Thoracic aorta (tissue), 2 donors: ENCODE measurements around the gene CAMK1D. TPM values are rescaled to one million over a fixed set of nuclear protein-coding genes. Genes with fewer than 3 reads are reported as not detected.

Source experiments
- ATAC-seq: fragments of 150-250 bp; one replicate; pipeline ENCODE4 v1.8.0; 2017; ENCODE audit warnings: low read depth; ENCODE audit not compliant: insufficient number of reproducible peaks, low FRiP score
- DNase-seq: peaks from one replicate; pipeline ENCODE4 v3.0.0-alpha.2; 2020; ENCODE audit warnings: low spot score
- H3K27ac ChIP-seq, 2 donors: fragments of 200-600 bp; sonication (generic); 1 replicate in 1 of 2; 2 replicates in 1 of 2; pipeline ENCODE4 v1.5.1; 2016; ENCODE audit warnings: mild to moderate bottlenecking in 2 of 2, moderate library complexity in 2 of 2
- H3K27me3 ChIP-seq: fragments of 200-600 bp; sonication (generic); replicated peaks from 2 replicates; pipeline ENCODE4 v1.6.0; 2016; ENCODE audit warnings: mild to moderate bottlenecking; ENCODE audit not compliant: insufficient read depth
- H3K36me3 ChIP-seq: fragments of 200-600 bp; sonication (generic); one replicate; pipeline ENCODE4 v1.5.1; 2016
- H3K4me1 ChIP-seq, 2 donors: fragments of 200-600 bp; sonication (generic); 1 replicate in 1 of 2; 2 replicates in 1 of 2; pipeline versions ENCODE4 v1.5.1 to v1.6.0; 2016; ENCODE audit warnings: low read depth in 2 of 2, mild to moderate bottlenecking in 1 of 2; ENCODE audit not compliant: control insufficient read depth in 1 of 2
- H3K4me3 ChIP-seq: fragments of 200-600 bp; sonication (generic); 2 replicates; pipeline ENCODE4 v1.5.1; 2016; ENCODE audit warnings: mild to moderate bottlenecking
- H3K9me3 ChIP-seq: fragments of 200-600 bp; sonication (generic); 2 replicates; pipeline ENCODE4 v1.5.1; 2016
- total RNA-seq, 2 donors: library from RNA; depleted of rRNA; stranded (reverse); fragments of >200 nt; gene quantifications; one replicate each; pipeline versions ENCODE4 v1.1.0 to v1.2.3, GENCODE V29; 2016
- TF ChIP-seq, protein P1 (sequence below): fragments of 200-600 bp; sonication (generic); IDR thresholded peaks from one replicate; pipeline ENCODE4 v1.5.1; 2019; ENCODE audit warnings: antibody characterized with exemption

The CAMK1D gene
- total RNA-seq, 2 donors from 2014 or later = 8.7 to 11.2 TPM

- Histone ChIP-seq H3K9me3 (no peaks in the 10 kb centered on the region), H3K36me3 (no peaks in the 10 kb centered on the region), H3K27me3 (no peaks in the 10 kb centered on the region), H3K27ac (no peak overlapping the region), H3K4me3 (no peak overlapping the region), H3K4me1 (no peaks in the 10 kb centered on the region)
- TF ChIP-seq, protein P1, sequence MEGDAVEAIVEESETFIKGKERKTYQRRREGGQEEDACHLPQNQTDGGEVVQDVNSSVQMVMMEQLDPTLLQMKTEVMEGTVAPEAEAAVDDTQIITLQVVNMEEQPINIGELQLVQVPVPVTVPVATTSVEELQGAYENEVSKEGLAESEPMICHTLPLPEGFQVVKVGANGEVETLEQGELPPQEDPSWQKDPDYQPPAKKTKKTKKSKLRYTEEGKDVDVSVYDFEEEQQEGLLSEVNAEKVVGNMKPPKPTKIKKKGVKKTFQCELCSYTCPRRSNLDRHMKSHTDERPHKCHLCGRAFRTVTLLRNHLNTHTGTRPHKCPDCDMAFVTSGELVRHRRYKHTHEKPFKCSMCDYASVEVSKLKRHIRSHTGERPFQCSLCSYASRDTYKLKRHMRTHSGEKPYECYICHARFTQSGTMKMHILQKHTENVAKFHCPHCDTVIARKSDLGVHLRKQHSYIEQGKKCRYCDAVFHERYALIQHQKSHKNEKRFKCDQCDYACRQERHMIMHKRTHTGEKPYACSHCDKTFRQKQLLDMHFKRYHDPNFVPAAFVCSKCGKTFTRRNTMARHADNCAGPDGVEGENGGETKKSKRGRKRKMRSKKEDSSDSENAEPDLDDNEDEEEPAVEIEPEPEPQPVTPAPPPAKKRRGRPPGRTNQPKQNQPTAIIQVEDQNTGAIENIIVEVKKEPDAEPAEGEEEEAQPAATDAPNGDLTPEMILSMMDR = no peak
- ATAC-seq (no peak), DNase-seq (no peak)
Measured at GRCh38 chr10:12635127-12635541, 285.8 kb downstream of the CAMK1D start.

- Histone ChIP-seq H3K36me3 (no peaks in the 10 kb centered on the region), H3K4me3 (no peak overlapping the region), H3K4me1 (no peaks in the 10 kb centered on the region), H3K27me3 (no peaks in the 10 kb centered on the region), H3K27ac (no peak overlapping the region), H3K9me3 (no peaks in the 10 kb centered on the region)
- TF ChIP-seq, protein P1 = no peak
- DNase-seq (no peak), ATAC-seq (no peak)
Measured at GRCh38 chr10:12636571-12636970, 287.2 kb downstream of the CAMK1D start.

DNA sequence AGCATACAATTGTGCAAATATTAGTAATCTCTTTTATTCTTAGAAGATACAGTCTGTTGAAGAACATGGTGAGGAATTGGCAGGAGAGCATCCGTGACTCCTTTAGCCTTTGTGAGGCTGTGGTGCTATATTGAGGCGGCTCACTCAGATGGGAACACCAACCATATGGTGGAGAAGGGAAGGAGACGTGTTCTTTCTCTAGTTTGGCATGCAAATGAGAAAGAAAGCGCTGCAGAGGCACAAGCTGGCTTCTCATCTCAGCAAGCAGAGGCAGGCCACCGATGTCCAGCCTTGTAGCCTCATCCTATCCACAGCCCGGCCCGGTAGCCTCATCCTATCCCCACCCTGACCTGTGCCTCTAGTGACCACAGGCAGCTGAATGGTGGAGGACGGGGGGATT lies 288.3 kb downstream of the CAMK1D start:
- H3K9me3 ChIP-seq = no peaks in the 10 kb centered on the region
- no peaks in the 10 kb centered on the region for H3K36me3 ChIP-seq
- ATAC-seq (no peak), DNase-seq (no peak)
- H3K27me3 ChIP-seq = no peaks in the 10 kb centered on the region
- H3K27ac ChIP-seq = no peak overlapping the region
- no peak overlapping the region for H3K4me3 ChIP-seq
- no peaks in the 10 kb centered on the region for H3K4me1 ChIP-seq
- TF ChIP-seq, protein P1 = no peak

- no peak overlapping the region for H3K27ac ChIP-seq
- no peak overlapping the region for H3K4me3 ChIP-seq
- H3K4me1 ChIP-seq = no peaks in the 10 kb centered on the region
- H3K27me3 ChIP-seq = no peaks in the 10 kb centered on the region
- H3K36me3 ChIP-seq = no peaks in the 10 kb centered on the region
- no peak for ATAC-seq
- TF ChIP-seq, protein P1 = no peak
- no peaks in the 10 kb centered on the region for H3K9me3 ChIP-seq
- no peak for DNase-seq
Measured at GRCh38 chr10:12638103-12638502, 288.8 kb downstream of the CAMK1D start.

DNA sequence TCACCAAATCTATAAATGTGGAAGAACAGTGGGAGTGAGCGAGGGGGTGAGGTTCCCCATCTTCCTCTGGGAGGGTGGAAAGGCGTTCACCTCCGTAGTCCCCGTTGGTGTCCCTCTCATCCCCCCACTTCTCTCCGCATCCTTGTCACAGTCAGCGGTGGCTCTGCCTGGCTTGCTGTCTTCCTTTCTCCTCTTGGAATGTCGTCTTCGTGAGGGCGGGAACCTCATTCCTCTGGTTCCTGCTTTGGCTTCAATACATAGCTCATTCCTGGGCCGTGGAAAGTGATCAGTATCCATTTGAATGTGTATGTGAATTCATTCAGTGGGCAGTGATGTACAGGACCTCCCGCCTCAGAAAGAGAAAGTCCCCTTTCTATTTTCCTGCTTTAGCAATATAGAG lies 289.4 kb downstream of the CAMK1D start:
- TF ChIP-seq, protein P1 = no peak
- DNase-seq (no peak), ATAC-seq (no peak)
- Histone ChIP-seq H3K27ac (no peak overlapping the region), H3K4me3 (no peak overlapping the region), H3K4me1 (no peaks in the 10 kb centered on the region), H3K9me3 (no peaks in the 10 kb centered on the region), H3K27me3 (no peaks in the 10 kb centered on the region), H3K36me3 (no peaks in the 10 kb centered on the region)
